GM18507 (cell line): ENCODE measurements around the gene TMEM82.

Source experiments
- DNase-seq: peaks from one replicate; pipeline ENCODE4 v3.0.0; 2011; ENCODE audit warnings: low read depth; ENCODE audit not compliant: insufficient read length; ENCODE audit errors: extremely low spot score
- FAIRE-seq: peaks from 2 replicates; lab custom pipeline; 2011; peaks lifted over from hg19 to GRCh38; lab: Jason Lieb, UNC

Gene TMEM82

DNA sequence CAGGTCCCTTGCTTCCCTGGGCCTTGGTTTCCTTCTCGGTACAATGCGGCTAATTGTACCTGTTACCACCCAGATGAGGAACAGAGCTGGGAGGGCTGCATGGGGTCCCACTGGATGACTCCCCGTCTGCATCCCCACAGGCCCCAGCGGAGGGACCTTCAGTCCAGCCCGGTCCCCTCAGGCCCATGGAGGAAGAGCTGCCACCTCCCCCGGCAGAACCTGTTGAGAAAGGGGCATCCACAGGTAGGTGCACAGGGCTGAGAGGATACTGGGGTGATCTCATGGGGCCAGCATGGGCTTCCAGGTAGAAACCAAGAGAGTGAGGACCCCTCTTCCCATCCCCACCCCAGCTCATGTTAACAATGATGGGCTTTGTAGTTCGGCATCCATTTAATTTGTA is 26.1 kb downstream of the TMEM82 start:
- no peak for DNase-seq
- no peak for FAIRE-seq

DNA sequence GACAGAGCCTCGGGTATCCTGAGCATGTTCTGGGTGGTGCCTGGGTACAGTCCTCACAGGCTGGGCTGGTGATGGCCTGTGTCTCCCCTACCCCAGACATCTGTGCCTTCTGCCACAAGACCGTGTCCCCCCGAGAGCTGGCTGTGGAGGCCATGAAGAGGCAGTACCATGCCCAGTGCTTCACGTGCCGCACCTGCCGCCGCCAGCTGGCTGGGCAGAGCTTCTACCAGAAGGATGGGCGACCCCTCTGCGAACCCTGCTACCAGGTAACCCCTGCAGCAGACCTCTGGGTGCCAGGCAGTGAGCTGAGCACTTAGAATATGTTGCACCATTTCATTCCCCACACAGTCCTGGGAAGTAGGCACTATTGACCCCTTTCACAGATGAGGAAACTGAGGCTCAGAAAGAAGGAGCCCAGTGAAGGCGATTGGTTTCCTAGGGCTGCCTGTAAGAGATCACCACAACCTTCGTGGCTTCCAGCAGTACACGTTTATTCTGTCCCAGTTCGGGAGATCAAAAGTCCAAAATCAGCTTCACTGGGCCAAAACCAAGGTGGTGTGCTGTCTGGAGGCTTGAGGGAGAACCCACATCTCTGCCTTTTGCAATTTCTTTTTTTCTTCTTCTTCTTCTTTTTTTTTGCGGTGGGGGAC is 28.1 kb downstream of the TMEM82 start:
- no peak for FAIRE-seq
- no peak for DNase-seq

DNA sequence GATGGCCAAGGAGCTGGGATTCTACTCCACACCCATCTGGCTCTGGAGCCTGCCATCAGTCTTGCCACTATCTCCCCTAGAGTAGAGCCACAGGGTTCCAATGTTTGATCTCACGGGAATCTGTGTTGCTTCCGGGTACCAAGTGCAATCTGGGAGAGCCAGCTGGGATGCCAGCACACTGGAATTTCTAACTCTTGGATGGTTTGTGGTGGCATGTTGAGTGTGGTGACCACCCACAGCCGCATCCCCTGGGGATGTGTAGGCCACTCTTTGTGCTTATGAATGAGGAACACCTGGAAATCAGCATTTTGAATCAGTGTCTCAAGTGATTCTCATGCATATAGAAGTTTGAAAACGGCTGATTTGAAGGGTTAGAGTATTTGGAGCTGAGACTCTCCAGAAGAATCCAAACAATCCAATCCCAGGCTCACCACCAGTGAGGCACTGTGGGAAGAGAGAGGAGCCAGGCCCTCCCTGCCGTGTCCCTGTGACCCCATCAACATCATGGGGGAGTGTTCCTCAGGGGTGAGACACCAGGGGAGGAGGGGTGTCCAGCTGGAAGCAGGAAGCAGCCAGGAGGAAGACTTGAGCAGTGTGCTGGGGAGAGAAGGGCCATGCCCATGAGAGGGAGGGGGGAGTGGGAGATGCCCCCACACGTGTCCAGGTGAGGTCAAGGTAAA is 29.7 kb downstream of the TMEM82 start:
- FAIRE-seq: no peak
- no peak for DNase-seq

DNA sequence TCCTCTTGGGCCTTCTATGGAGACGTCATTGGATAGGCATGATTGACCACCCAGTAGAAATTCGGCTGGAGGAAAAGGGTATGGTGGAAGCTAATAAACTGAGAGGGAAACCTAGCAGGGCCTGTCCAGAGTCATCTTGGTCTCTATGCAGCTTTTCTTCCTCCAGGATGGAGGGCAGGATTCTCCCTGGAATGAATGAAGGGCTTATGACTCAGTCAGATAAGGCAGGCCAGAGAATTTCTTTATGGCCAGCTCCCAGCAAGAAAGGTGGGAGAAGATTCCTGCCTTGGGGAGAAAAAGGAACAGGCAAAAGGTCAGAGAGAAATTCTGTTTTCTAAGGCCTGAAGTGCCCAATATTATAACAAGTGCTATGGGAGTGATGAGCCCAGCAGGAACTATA is 33.4 kb downstream of the TMEM82 start:
- FAIRE-seq (no peak), DNase-seq (no peak)

DNA sequence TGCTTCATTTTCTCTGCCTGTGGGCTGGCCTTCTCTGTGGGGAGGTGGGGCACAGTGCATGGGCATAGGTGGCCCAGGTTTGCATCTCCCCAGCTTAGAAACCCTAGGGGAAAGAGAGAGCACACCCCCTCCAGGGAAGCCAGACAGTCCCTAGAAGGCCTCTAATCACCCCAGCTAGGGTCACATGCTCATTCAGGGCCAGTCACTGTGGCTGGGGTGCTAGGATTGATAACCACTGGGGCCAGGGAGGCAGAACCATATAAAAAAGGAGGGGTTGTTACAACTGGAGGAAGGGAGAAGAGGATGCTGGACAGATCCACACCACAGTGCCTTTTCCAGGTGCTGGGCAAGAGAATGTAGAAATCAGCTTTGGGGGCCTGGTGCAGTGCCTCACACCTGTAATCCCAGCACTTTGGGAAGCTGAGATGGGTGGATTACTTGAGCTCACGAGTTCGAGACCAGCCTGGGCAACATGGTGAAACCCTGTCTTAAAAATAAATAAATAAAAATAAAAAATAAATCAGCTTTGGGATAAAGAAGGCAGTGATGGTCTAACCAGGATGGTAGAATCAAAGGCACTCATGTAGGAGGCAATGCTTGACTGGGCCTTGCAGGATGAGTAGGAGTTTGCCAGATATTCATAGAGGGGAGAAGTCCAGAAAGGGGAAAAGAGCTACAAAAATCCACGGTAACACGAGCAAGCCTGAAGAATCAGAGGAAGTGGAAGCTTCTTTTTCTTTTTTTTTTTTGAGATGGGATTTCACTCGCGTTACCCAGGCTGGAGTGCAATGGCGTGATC is 35.8 kb downstream of the TMEM82 start:
- DNase-seq (no peak), FAIRE-seq (no peak)

DNA sequence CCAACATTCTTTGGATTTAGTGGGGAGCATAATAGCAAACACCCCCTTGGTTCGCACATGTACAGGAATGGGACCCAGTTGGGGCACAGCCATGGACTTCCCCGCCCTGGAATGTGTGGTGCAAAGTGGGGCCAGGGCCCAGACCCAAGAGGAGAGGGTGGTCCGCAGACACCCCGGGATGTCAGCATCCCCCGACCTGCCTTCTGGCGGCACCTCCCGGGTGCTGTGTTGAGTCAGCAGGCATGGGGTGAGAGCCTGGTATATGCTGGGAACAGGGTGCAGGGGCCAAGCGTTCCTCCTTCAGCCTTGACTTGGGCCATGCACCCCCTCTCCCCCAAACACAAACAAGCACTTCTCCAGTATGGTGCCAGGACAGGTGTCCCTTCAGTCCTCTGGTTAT is 43.4 kb downstream of the TMEM82 start:
- no peak for FAIRE-seq

DNA sequence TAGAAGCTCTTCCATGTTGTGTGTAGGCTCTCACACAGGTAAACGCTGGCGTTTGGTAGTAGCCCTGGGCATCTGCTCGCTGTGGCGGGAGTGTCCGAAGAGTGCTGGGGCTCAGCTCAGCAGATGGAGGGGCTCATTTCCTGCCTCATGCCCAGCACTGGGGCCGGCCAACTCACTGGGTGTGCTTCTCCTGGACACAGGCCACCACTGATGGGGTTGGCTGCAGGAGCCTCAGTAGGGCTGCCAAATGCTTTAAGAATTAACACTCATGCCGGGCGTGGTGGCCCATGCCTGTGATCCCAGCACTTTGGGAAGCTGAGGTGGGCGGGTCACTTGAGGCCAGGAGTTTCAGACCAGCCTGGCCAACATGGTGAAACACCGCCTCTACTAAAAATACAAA is 44.3 kb downstream of the TMEM82 start:
- FAIRE-seq (no peak), DNase-seq (no peak)

More for the DNA sequence above, 43.4 kb downstream of the TMEM82 start:
- no peak for DNase-seq

DNA sequence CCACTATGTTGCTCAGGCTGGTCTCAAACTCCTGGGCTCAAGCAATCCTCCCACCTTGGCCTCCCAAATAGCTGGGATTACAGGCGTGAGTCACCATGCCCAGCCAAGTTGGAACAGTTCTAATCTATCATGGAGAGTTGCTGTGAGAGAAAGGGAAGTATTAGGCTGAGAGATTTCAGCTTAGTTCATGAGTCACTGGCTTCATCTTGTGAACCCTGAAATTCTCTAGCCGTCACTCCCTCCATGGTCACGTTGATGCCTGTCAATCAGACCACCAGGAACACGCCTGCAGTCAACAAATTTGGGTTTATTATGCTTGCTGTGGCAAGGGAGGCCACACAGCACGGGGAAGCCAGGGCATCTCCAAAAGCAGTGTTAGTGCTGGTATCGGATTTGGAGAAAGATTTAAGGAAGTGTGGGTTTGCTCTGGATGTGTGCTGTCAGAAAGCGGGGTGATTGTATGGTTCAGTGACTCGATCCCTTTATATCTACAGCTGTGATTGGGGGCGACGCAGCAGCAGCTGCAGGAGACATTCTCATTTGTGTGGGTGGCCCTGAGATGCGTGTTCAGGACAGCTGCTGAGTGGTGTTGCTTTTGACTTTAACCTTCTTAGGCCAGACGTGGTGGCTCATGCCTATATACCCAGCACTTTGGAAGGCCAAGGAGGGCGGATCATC is 46.5 kb downstream of the TMEM82 start:
- FAIRE-seq (no peak), DNase-seq (no peak)

DNA sequence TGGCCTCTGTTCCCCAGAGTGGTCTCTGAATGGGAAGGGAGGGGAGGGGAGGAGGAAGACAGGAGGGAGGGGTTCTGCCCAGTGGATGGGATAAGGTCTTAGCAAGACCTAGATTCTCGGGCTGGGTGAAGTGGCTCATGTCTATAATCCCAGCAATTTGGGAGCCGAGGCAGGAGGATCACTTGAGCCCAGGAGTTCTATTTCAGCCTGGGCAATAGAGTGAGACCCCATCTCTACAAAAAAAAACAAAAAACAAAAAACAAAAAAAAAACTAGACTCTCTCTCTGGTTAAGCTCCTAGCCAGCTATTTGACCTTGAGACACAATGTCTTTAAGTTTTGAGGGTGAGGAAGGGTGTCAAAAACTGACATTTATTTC is 53.8 kb downstream of the TMEM82 start:
- DNase-seq: no peak

More for the DNA sequence above, 53.8 kb downstream of the TMEM82 start:
- FAIRE-seq: no peak
